ENCODE data around the gene CTSH. TPM values are rescaled to one million over a fixed set of nuclear protein-coding genes. Genes with fewer than 3 reads are reported as not detected.
"Not testable (repeated sequence)": the region's sequence is repeated elsewhere in the genome, so short reads cannot be mapped to it uniquely, and the experiment has no call there.

CTSH gene
- polyA plus RNA-seq, 5 donors, result 112 to 271 (median 201) TPM

- DNase-seq, result no peak
Observed at GRCh38 chr15:78946493-78946892, 1.6 kb upstream of the CTSH start.

GRCh38 chr15:78944202-78944625 lies 632 bp downstream of the CTSH start:
- no peak for DNase-seq

GRCh38 chr15:78943692-78944091 lies 1.2 kb downstream of the CTSH start:
- no peak for DNase-seq

DNA sequence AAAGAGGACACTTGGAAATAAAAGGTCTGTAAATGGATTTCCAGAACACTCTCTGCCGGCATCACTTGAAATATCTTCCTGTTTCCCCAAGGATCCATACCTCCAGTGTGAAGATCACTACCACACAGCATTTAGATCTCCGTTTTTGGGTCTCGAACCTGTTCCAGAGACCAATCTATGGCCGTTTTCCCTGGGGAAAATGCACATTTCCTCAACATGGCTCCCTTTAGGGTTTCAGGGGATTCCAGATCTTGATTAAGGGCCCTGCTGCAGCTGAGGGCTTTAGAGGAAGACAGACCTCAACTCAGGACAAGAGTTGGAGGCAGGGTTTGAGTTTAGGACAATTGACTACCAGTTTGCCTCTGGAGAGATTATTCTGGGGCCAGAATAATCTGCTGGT lies 2.1 kb downstream of the CTSH start:
- DNase-seq, result no peak

DNA sequence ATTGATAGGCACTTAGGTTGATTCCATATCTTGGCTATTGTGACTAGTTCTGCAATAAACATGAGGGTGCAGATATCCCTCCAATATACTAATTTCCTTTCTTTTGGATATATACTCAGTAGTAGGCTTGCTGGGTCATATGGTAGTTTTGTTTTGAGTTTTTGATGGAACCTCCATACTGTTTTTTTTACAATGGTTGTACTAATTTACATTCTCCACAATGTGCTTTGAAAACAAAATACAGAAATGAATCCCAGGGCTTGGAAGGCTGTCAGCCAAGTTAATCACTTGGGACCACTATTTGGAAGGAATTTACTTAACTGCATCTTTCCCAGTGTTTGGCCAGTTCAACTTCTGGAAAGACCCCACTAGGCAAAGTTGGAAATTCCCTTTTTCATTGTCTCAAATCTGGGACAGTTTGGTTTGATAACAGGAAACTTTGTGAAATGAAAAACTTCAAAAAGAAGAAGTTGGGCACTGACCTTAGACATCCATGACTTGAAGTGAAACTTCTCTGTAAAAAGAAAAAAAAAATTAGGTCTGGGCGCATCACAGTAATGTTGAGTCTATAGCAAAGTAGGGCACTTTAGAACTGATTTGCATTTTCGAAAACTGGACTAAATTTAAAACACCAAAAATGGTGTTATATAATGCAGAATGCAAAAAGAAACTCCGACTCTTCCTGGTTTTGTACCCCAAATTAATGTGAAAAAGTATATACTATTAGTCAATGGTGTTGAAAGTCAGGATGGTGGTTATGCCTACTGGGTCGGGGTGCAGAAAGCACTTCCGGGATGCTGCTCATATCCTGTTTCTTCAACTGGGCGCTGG lies 6.0 kb downstream of the CTSH start:
- no peak for DNase-seq

DNA sequence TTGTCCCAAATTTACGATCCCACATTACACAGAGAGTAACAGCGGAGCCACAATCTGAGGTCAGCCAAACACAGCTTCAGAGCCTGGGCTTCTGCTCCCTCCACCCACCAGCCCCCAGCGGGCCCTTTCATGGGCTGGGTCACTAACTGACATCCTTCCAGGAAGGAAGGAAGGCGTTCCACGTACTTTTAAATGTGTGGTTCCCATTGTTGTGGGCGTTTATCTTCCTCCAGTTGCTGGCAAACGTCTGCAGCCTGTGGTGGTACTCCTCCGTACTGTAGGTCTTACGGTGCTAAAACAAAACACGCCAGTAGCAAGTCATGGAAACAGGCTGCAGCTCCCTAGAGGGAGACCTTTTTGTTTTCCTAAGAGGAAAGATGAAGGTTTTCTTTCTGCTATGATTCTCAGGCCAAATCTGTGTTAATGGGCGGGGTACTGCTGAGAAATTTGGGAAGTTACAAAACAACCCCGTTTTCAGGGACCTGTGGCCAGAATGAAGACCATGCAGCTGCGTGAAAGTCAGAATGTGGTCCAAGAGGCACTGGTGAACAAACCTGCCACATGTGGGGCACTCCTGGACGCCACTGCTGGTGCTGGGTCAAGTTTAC lies 7.6 kb downstream of the CTSH start:
- DNase-seq, result no peak

GRCh38 chr15:78934655-78935023 lies 10.2 kb downstream of the CTSH start:
- DNase-seq, result no peak

DNA sequence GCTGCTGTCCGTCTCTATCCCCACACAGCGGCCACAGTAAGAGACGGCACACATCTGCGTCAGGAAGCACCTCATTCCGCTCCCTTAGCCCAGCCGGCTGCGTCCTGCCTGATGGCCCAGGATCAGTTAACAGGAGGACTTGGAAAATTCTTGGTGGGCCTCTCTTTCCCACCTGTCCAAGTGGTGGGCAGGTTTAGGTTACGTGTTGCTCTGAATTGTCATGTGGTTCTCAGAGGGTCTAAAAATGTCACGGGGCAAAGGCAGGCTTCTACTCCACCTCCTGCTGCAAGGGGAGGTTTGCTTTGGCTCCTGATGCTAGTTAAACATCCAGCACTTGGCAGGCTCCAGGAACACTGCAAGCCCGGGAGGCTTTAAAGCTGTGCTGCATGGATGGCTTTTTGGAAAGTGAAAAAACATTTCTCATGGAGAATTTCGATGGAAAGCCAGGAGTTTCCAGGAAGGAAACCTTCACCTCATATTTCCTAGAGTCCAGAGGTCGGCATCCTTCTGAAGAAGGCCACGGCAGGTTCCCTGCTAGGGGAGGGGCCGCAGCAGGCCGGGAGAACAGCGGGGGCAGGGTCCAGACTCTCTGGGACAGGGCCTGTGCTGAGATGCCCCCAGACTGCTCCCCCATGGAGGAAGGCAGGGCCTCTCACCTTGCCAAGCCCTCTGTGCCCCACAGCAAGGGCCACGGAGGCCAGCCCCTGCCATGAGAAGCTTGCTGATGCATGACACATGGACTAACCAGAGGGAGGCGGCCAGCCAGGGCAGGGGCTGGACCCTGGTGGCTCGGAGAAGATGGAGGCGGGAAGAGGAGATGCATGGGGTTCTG lies 10.8 kb downstream of the CTSH start:
- peak in 1 of 2 donors; percentile 47 for DNase-seq

DNA sequence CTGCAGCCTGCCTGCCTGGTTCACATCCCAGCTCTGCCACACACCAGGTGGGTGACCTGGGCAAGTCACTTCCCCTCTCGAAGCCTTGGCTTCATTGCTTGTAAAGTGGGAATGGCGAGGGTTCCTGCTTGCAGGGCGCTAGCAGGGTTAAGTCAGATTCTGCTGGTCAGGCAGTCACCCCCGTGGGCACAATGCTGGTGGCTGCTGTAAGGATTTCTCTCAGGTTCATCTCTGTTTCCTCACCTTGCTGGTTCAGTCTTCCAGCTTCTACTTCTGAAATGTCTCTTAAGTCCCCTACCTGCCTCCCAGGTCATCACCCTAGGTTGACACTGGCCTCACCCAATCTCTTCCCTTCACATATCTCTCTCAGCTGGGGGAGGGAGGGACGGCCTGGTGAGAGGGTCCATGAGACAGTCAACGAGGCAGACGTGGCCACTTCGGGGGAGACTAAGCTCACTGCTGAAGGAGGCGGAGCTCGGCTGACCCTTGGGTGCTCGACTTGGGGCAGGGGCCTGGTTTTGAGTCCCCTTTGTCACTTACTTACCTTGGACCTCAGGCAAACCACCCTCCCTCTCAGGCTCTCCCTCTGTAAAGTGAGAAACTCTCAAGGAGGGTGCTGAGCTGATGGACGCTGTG lies 11.5 kb downstream of the CTSH start:
- no peak for DNase-seq

- no peak for DNase-seq
Observed at GRCh38 chr15:78932258-78932808, 12.5 kb downstream of the CTSH start.

DNA sequence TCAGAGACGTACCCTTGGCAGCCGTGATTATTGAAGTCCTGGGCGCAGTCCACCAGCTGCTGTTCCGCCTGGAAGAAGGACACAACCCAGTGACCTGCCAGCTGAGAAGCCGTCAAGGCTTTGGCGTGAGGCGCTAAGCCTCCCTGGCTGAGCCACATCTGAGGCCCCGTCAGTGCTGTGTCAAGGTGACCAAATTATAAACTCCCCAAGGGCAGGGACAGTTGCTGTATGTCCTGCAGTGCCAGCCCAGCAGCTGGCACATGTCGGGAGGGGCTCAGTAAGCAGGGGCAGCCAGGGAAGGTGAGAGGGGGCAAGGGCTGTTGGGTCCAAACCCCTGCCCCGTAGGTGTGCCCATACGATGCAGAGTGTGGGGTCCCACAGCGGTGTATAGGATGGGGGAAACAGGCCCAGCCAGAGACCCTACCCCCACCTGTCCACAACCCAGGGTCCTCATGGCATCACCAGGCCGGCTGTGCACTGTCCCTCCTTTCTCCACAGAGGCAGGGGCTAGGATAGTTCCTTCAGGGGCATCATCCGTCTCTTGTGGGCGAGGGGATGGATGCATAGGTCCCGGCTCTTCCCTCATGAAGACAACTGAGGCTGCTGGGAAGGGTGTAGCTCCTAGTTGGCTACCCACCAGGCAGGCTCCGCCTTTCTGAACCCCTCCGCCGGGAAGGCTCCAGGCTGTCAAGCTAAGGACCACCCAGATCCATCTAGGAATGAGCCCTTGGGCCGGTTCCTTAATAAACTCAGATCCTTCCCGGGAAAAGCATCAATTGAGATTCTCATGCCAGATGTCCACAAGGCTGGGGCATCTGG lies 13.2 kb downstream of the CTSH start:
- DNase-seq, result no peak

DNA sequence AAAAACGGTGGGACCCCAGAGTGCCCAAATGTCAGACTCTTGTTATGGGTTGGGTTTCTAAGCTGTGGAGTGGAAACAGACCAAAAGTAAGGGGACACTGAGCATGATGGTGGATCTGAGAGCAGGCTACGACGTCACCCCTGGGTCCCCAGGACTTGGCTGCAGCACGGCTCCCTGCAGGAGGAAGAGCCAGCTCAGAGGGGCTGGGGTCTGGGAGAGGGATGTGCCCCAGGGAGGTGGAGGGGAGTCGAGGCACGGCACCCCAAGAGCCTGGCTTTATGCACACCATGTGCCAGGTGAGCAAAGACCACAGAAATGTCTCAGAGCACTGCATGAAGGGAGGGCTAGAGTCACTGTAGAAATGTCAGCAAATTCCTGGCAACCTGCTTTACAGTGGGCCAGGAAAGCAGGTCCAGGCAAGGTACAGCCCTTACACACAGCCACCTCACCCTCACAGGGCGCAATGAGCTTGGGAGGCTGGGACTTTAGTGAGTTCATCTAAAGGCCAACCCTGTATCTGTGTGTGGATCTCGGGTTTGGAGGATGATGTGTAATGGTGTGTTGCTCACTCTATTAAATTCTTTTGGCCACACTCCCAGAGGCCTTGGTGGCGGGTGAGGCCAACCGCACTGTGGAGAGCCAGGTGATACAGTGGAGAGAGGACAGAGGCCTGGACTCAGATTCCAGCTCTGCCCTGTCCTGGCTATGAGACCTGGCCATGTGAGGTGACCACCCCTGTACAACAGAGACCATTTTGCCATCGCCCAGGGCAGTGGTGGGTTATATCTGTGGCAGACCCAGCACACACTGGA lies 14.1 kb downstream of the CTSH start:
- DNase-seq, result no peak

- no peak for DNase-seq
Observed at GRCh38 chr15:78929536-78930264, 15.1 kb downstream of the CTSH start.

DNA sequence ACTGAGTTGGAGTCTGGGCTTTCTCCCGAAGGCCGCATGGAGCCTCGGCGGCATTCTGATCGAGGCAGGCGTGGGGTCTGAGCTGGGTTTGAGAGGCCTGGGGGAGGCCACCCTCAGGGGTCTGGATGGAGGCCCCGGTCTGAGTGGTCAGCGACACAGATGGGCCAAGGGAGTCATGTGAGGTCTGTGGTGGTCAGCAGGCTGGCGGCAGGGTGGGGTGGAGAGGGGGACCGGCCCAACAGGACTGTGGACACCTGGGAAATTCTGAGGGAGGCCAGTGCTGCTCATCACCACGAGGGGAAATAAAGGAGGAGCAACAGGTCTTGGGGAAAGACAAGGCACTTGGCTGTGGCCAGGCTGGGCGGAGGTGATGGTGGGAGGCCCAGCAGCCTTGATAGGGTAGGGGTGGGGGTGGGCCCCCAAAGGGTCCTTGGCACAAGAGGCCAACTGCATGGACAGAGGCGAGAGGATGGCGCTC lies 16.2 kb downstream of the CTSH start:
- no peak for DNase-seq

DNA sequence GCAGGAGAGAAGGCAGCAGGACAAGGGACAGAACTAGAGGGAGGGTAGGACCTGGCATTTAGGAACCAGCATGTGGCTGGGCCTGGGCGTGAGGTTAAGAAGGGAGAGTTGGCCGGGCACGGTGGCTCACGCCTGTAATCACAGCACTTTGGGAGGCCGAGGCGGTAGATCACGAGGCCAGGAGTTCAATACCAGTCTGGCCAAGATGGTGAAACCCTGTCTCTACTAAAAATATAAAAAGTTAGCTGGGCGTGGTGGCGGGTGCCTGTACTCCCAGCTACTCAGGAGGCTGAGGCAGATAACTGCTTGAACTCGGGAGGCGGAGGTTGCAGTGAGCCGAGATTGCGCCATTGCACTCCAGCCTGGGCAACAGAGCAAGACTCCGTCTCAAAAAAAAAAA lies 16.7 kb downstream of the CTSH start:
- DNase-seq, result not testable (repeated sequence)

- no peak for DNase-seq
Observed at GRCh38 chr15:78927077-78927790, 17.6 kb downstream of the CTSH start.

DNA sequence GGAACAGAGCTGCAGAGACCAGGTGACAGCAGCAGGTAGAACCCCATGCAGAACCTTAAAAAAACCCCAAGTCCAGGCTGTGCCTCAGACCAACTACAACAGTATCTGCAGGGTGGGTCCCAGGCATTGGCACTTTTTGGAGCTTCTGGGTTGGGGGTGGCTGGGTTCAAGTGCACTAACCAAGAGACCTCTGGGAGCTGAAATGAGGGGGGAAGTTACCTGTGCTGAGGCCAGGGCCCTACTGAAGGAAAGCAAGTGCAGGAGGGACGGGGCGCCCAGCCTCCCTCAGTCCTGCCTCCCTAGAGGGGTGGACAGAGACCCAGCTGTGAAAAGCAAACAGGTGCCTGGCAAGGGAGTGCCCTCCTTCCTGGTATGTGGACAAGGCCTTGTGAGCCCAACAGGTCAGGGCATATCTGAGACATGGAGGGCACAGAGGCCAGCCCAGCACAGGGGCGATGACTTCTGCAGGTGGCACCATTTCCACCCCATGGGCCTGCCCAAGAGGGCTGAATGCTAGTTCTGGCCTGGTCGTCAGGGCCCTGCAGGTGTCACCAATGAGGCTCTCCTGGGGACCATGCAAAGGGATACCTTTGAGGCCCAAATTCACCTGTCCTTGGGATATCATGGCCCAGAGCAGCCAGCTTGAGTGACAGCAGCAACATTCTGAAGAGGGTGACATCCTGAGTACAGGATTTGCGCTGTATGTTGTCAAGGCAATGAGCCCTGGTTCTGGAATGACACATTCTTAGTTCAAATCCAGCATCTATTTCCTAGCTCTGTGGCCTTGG lies 18.7 kb downstream of the CTSH start:
- DNase-seq, result no peak
